ENCODE measurements around the gene GPAM. TPM values are rescaled to one million over a fixed set of nuclear protein-coding genes. Genes with fewer than 3 reads are reported as not detected.
A peak's percentile ranks its signal among the peaks of the same experiment; 100 is the strongest.

Gene GPAM
- polyA plus RNA-seq, 2 donors: 1.1 to 1.5 TPM

DNA sequence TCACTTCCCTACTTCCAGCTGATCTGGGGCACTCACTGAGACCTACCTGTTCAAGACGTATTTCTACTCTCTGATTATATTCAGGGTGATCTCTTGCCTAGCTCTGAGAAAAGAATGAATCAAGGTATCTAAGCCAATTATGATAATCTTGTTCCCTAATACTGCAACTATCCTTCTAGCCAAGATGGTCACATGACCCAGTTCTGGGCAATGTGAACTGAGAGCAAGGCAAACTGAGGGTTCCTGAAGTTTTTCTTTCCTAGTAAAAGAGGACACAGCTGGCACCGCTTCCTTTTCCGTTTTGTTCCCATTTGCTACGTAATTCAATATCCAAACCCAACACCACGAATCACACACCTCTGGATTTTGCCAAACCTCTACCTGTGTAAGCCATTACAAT lies 5.9 kb upstream of the GPAM start:
- Histone ChIP-seq H3K4me3 (ENCODE audit: low read depth in 1 of 2, low read length in 2 of 2) (no peak overlapping the region), H3K4me1 (ENCODE audit: control insufficient read depth in 2 of 2, insufficient read depth in 2 of 2, low read length in 1 of 2) (no peaks in the 10 kb centered on the region)
- WGBS, 2 donors: 76 to 78% methylated on average over 5 of the region's 5 CpGs

DNA sequence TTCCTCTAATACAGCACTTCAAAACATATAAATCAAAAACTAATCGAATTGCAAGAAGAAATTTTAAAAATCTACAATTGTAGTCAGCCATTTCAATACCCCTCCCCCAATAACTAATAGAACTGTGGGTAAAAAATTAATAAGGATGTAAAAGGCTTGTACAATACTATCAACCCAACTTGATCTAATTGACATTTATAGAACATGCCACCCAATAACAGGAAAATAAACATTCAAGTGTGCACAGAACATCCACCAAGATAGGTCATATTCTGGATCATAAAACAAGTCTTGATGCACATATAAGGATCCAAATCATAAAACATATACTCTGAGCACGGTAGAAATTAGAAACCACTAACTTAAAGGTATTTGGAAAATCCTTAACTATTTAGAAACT lies 4.0 kb upstream of the GPAM start:
- no peaks in the 10 kb centered on the region for H3K9me3 ChIP-seq (ENCODE audit: control insufficient read depth in 2 of 2, insufficient read depth in 1 of 2, low read depth in 1 of 2, low read length in 1 of 2)
- no peaks in the 10 kb centered on the region for H3K36me3 ChIP-seq (ENCODE audit: control insufficient read depth in 2 of 2, insufficient read depth in 2 of 2, low read length in 1 of 2)
- H3K27ac ChIP-seq (ENCODE audit: low read depth in 2 of 2, low read length in 1 of 2): no peak overlapping the region
- no peaks in the 10 kb centered on the region for H3K27me3 ChIP-seq (ENCODE audit: control insufficient read depth in 1 of 2, insufficient read depth in 2 of 2, low read length in 2 of 2)
- H3K4me3 ChIP-seq (ENCODE audit: low read depth in 1 of 2, low read length in 2 of 2): no peak overlapping the region
- WGBS, 2 donors: 66 to 68% methylated on average over 2 of the region's 2 CpGs
- H3K4me1 ChIP-seq (ENCODE audit: control insufficient read depth in 2 of 2, insufficient read depth in 2 of 2, low read length in 1 of 2): peaks cover 0 to 3% of the 10 kb centered on the region in 2 donors

More for the DNA sequence above, 5.9 kb upstream of the GPAM start:
- no peaks in the 10 kb centered on the region for H3K36me3 ChIP-seq (ENCODE audit: control insufficient read depth in 2 of 2, insufficient read depth in 2 of 2, low read length in 1 of 2)
- no peaks in the 10 kb centered on the region for H3K27me3 ChIP-seq (ENCODE audit: control insufficient read depth in 1 of 2, insufficient read depth in 2 of 2, low read length in 2 of 2)
- H3K9me3 ChIP-seq (ENCODE audit: control insufficient read depth in 2 of 2, insufficient read depth in 1 of 2, low read depth in 1 of 2, low read length in 1 of 2): no peaks in the 10 kb centered on the region
- H3K27ac ChIP-seq (ENCODE audit: low read depth in 2 of 2, low read length in 1 of 2): no peak overlapping the region

GRCh38 chr10:112185959-112186358 lies 2.4 kb upstream of the GPAM start:
- Histone ChIP-seq H3K27me3 (ENCODE audit: control insufficient read depth in 1 of 2, insufficient read depth in 2 of 2, low read length in 2 of 2) (no peaks in the 10 kb centered on the region), H3K4me1 (ENCODE audit: control insufficient read depth in 2 of 2, insufficient read depth in 2 of 2, low read length in 1 of 2) (peaks cover 0 to 3% of the 10 kb centered on the region in 2 donors), H3K9me3 (ENCODE audit: control insufficient read depth in 2 of 2, insufficient read depth in 1 of 2, low read depth in 1 of 2, low read length in 1 of 2) (no peaks in the 10 kb centered on the region), H3K4me3 (ENCODE audit: low read depth in 1 of 2, low read length in 2 of 2) (no peak overlapping the region), H3K36me3 (ENCODE audit: control insufficient read depth in 2 of 2, insufficient read depth in 2 of 2, low read length in 1 of 2) (no peaks in the 10 kb centered on the region), H3K27ac (ENCODE audit: low read depth in 2 of 2, low read length in 1 of 2) (no peak overlapping the region)
- 93 to 94% methylated on average over 1 of the region's 1 CpG for WGBS, 2 donors

- no peaks in the 10 kb centered on the region for H3K9me3 ChIP-seq (ENCODE audit: control insufficient read depth in 2 of 2, insufficient read depth in 1 of 2, low read depth in 1 of 2, low read length in 1 of 2)
- WGBS, 2 donors: 12 to 22% methylated on average over 2 of the region's 2 CpGs
- H3K36me3 ChIP-seq (ENCODE audit: control insufficient read depth in 2 of 2, insufficient read depth in 2 of 2, low read length in 1 of 2): no peaks in the 10 kb centered on the region
- no peak overlapping the region for H3K4me3 ChIP-seq (ENCODE audit: low read depth in 1 of 2, low read length in 2 of 2)
- peaks cover 0 to 3% of the 10 kb centered on the region in 2 donors for H3K4me1 ChIP-seq (ENCODE audit: control insufficient read depth in 2 of 2, insufficient read depth in 2 of 2, low read length in 1 of 2)
- H3K27ac ChIP-seq (ENCODE audit: low read depth in 2 of 2, low read length in 1 of 2): no peak overlapping the region
- H3K27me3 ChIP-seq (ENCODE audit: control insufficient read depth in 1 of 2, insufficient read depth in 2 of 2, low read length in 2 of 2): no peaks in the 10 kb centered on the region
Measured at GRCh38 chr10:112184379-112184778, 814 bp upstream of the GPAM start.

- no peaks in the 10 kb centered on the region for H3K9me3 ChIP-seq (ENCODE audit: control insufficient read depth in 2 of 2, insufficient read depth in 1 of 2, low read depth in 1 of 2, low read length in 1 of 2)
- WGBS, 2 donors: 6 to 12% methylated on average over 5 of the region's 5 CpGs
Measured at GRCh38 chr10:112184052-112184371, 447 bp upstream of the GPAM start.

GRCh38 chr10:112182784-112183328 lies 709 bp downstream of the GPAM start:
- peak overlapping the region; percentile 91 to 96 for H3K4me3 ChIP-seq (ENCODE audit: low read depth in 1 of 2, low read length in 2 of 2)
- H3K27me3 ChIP-seq (ENCODE audit: control insufficient read depth in 1 of 2, insufficient read depth in 2 of 2, low read length in 2 of 2): no peaks in the 10 kb centered on the region
- WGBS, 2 donors: 30 to 31% methylated on average over 10 of the region's 10 CpGs
- peaks cover 0 to 3% of the 10 kb centered on the region in 2 donors for H3K4me1 ChIP-seq (ENCODE audit: control insufficient read depth in 2 of 2, insufficient read depth in 2 of 2, low read length in 1 of 2)
- peak overlapping the region in 1 of 2 donors; percentile 59 for H3K27ac ChIP-seq (ENCODE audit: low read depth in 2 of 2, low read length in 1 of 2)
- no peaks in the 10 kb centered on the region for H3K9me3 ChIP-seq (ENCODE audit: control insufficient read depth in 2 of 2, insufficient read depth in 1 of 2, low read depth in 1 of 2, low read length in 1 of 2)
- H3K36me3 ChIP-seq (ENCODE audit: control insufficient read depth in 2 of 2, insufficient read depth in 2 of 2, low read length in 1 of 2): no peaks in the 10 kb centered on the region

More at GRCh38 chr10:112184052-112184371, 447 bp upstream of the GPAM start:
- H3K36me3 ChIP-seq (ENCODE audit: control insufficient read depth in 2 of 2, insufficient read depth in 2 of 2, low read length in 1 of 2): no peaks in the 10 kb centered on the region
- H3K4me1 ChIP-seq (ENCODE audit: control insufficient read depth in 2 of 2, insufficient read depth in 2 of 2, low read length in 1 of 2): peaks cover 0 to 3% of the 10 kb centered on the region in 2 donors
- peak overlapping the region; percentile 91 to 96 for H3K4me3 ChIP-seq (ENCODE audit: low read depth in 1 of 2, low read length in 2 of 2)
- H3K27ac ChIP-seq (ENCODE audit: low read depth in 2 of 2, low read length in 1 of 2): peak overlapping the region; percentile 40 to 91
- no peaks in the 10 kb centered on the region for H3K27me3 ChIP-seq (ENCODE audit: control insufficient read depth in 1 of 2, insufficient read depth in 2 of 2, low read length in 2 of 2)

DNA sequence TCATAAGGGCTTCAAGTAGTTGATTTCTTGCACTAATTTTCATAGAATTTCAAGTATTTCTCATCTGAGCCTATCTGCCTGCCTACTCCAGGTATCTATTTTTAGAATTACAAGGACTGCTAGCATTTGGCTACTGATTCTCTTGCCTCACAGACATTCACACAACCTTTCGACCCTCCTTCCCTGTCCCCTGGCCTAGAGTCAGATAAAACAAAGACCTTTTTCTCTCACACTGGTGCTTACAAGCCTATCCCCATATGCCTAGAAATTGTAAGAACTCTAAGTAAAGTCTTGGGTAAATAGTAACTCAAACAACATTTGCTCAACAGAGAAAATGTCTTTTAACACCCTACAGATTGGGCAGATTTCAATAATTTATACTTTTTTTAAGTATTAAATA lies 6.3 kb downstream of the GPAM start:
- Histone ChIP-seq H3K4me3 (ENCODE audit: low read depth in 1 of 2, low read length in 2 of 2) (no peak overlapping the region), H3K27me3 (ENCODE audit: control insufficient read depth in 1 of 2, insufficient read depth in 2 of 2, low read length in 2 of 2) (no peaks in the 10 kb centered on the region), H3K4me1 (ENCODE audit: control insufficient read depth in 2 of 2, insufficient read depth in 2 of 2, low read length in 1 of 2) (no peaks in the 10 kb centered on the region), H3K9me3 (ENCODE audit: control insufficient read depth in 2 of 2, insufficient read depth in 1 of 2, low read depth in 1 of 2, low read length in 1 of 2) (no peaks in the 10 kb centered on the region), H3K27ac (ENCODE audit: low read depth in 2 of 2, low read length in 1 of 2) (no peak overlapping the region), H3K36me3 (ENCODE audit: control insufficient read depth in 2 of 2, insufficient read depth in 2 of 2, low read length in 1 of 2) (peaks cover 2 to 4% of the 10 kb centered on the region in 2 donors)
- 72 to 83% methylated on average over 1 of the region's 1 CpG for WGBS, 2 donors

DNA sequence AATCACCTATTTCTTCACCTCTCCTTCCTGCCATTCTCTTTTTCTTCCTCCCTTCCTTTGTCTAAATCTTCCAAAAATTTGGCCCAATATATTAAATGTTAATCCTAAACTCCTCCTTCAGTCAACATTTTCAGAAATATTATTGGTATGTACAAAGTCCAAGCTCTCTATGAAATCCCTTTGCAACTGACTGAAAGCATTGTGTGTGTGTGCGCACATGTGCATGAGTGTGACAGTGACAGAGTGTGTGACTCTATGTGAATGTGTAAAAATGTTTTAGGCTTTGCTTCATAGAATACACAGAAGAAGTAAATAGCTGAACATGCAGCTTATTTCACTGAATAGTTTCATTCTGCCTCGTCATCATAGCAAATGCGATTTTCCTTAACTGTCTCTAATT lies 7.0 kb downstream of the GPAM start:
- Histone ChIP-seq H3K27ac (ENCODE audit: low read depth in 2 of 2, low read length in 1 of 2) (no peak overlapping the region), H3K4me3 (ENCODE audit: low read depth in 1 of 2, low read length in 2 of 2) (no peak overlapping the region), H3K27me3 (ENCODE audit: control insufficient read depth in 1 of 2, insufficient read depth in 2 of 2, low read length in 2 of 2) (no peaks in the 10 kb centered on the region), H3K9me3 (ENCODE audit: control insufficient read depth in 2 of 2, insufficient read depth in 1 of 2, low read depth in 1 of 2, low read length in 1 of 2) (no peaks in the 10 kb centered on the region), H3K4me1 (ENCODE audit: control insufficient read depth in 2 of 2, insufficient read depth in 2 of 2, low read length in 1 of 2) (no peaks in the 10 kb centered on the region), H3K36me3 (ENCODE audit: control insufficient read depth in 2 of 2, insufficient read depth in 2 of 2, low read length in 1 of 2) (peaks cover 2 to 4% of the 10 kb centered on the region in 2 donors)
- 90% methylated on average over 3 of the region's 3 CpGs for WGBS, 2 donors

GRCh38 chr10:112175409-112175808 lies 8.2 kb downstream of the GPAM start:
- no peaks in the 10 kb centered on the region for H3K27me3 ChIP-seq (ENCODE audit: control insufficient read depth in 1 of 2, insufficient read depth in 2 of 2, low read length in 2 of 2)
- peaks cover 2 to 5% of the 10 kb centered on the region in 2 donors for H3K36me3 ChIP-seq (ENCODE audit: control insufficient read depth in 2 of 2, insufficient read depth in 2 of 2, low read length in 1 of 2)
- no peak overlapping the region for H3K27ac ChIP-seq (ENCODE audit: low read depth in 2 of 2, low read length in 1 of 2)
- no peak overlapping the region for H3K4me3 ChIP-seq (ENCODE audit: low read depth in 1 of 2, low read length in 2 of 2)
- WGBS, 2 donors: 92 to 96% methylated on average over 8 of the region's 8 CpGs
- H3K9me3 ChIP-seq (ENCODE audit: control insufficient read depth in 2 of 2, insufficient read depth in 1 of 2, low read depth in 1 of 2, low read length in 1 of 2): no peaks in the 10 kb centered on the region
- no peaks in the 10 kb centered on the region for H3K4me1 ChIP-seq (ENCODE audit: control insufficient read depth in 2 of 2, insufficient read depth in 2 of 2, low read length in 1 of 2)

GRCh38 chr10:112173206-112173605 lies 10.4 kb downstream of the GPAM start:
- WGBS, 2 donors: 80 to 92% methylated on average over 4 of the region's 4 CpGs
- Histone ChIP-seq H3K36me3 (ENCODE audit: control insufficient read depth in 2 of 2, insufficient read depth in 2 of 2, low read length in 1 of 2) (peaks cover 2 to 6% of the 10 kb centered on the region in 2 donors), H3K27me3 (ENCODE audit: control insufficient read depth in 1 of 2, insufficient read depth in 2 of 2, low read length in 2 of 2) (no peaks in the 10 kb centered on the region), H3K27ac (ENCODE audit: low read depth in 2 of 2, low read length in 1 of 2) (no peak overlapping the region), H3K4me1 (ENCODE audit: control insufficient read depth in 2 of 2, insufficient read depth in 2 of 2, low read length in 1 of 2) (no peaks in the 10 kb centered on the region), H3K4me3 (ENCODE audit: low read depth in 1 of 2, low read length in 2 of 2) (no peak overlapping the region), H3K9me3 (ENCODE audit: control insufficient read depth in 2 of 2, insufficient read depth in 1 of 2, low read depth in 1 of 2, low read length in 1 of 2) (no peaks in the 10 kb centered on the region)

Measured in esophagus (tissue), 2 donors.